Hepatic stellate cell (primary cell): ENCODE data around the gene TRIM41.
A peak's percentile ranks its signal among the peaks of the same experiment; 100 is the strongest.

Experiments used
- DNase-seq: peaks from one replicate; pipeline ENCODE4 v3.0.0; 2011; ENCODE audit warnings: low spot score

Gene TRIM41

DNA sequence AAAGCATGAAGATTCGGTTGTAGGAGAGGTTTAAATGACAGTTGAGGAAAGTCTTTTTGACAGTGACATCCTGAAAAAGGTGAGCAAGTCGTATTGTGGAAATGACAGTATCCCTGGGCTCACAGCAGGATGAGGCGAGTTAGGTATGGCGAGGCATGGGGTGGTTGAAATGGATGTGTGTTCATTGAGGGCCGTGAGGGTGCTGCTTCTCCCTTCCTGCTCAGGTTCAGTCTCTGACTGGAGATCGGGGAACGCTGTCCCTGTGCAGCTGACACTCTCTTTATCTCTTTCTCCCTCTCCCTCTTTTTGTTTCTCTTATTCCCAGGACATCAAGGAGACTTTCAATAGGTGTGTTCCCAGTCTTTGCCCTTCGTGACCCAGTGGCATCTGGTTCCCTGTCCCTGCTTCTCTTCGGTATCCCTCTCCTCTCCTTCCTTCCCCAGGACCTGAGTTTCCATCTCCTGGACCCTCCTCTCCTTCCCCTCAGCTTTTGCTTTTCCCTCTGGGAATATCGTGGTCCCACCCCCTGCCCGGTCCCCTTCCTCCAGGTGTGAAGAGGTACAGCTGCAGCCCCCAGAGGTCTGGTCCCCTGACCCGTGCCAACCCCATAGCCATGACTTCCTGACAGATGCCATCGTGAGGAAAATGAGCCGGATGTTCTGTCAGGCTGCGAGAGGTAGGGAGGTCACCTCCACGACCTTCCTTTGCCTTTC lies 10.2 kb downstream of the TRIM41 start:
- DNase-seq: no peak

DNA sequence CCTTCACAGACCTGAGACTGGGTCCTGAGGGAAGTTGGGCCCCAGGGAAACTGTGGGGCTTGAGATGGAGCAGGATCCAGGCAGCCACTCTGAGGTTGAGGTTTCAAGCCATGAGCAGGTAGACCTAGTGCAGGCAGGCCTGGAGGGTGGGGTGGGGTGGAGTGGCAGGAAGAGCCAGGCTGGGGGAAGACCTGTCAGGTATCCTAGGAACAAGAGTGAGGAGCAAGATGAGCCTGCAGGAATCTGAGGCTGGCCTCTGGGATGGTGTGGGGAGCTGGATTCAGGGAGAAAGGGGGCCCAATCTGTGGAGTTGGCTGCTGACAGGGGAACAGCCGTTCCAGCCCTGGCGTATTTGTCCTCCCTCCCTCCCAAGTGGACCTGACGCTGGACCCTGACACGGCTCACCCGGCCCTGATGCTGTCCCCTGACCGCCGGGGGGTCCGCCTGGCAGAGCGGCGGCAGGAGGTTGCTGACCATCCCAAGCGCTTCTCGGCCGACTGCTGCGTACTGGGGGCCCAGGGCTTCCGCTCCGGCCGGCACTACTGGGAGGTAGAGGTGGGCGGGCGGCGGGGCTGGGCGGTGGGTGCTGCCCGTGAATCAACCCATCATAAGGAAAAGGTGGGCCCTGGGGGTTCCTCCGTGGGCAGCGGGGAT lies 10.8 kb downstream of the TRIM41 start:
- no peak for DNase-seq

GRCh38 chr5:181234455-181235306 lies 11.6 kb downstream of the TRIM41 start:
- DNase-seq: no peak

DNA sequence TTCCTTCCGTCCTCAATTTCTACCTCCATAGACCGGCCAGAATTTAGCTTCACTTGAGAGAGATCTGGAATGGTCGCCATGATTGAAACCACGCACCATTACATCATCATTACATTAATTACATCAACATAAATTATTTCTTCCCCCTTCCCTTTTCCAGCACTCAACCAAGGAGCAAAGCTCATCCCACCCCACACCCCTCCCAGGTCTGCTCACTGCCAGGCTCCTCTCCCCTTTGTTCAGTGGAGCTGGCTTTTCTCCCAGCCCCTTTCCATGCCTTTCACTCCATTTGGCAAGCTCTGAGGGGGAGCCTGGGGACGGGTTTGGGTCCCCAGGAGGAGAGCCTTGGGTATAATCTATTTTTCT lies 12.2 kb downstream of the TRIM41 start:
- no peak for DNase-seq

DNA sequence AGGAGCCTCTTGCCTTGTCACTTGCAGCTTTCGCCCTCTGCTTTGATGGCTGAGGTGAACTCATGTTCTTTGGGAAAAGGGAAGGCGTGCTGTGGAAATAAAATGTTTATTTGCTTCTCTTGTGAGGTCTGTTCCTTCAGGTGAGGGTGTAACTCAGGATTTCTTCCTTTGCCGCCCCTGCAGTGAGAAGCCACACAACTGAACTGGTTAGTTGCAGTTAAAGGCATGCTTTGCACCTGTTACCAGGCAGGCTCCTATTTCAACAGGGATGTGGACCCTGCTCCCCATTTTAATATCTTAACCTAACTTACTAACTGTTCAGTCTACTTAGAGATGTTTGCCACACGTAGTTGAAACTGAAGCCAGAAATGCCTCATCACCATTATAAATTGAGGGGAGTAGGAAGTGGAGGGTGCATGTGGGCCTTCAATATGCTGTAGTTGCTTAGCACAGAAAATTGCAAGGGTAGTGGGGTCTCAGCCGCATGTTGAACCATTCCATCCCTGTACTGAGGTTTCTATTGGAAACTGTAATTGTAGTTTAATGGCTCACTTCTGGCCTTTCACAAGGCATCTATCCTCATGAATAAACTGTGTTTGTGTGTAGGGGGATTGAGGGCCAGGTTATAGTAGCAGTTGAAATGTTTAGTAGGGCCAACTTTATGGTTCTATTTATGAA lies 12.7 kb downstream of the TRIM41 start:
- no peak for DNase-seq

GRCh38 chr5:181236471-181236870 lies 13.4 kb downstream of the TRIM41 start:
- no peak for DNase-seq

DNA sequence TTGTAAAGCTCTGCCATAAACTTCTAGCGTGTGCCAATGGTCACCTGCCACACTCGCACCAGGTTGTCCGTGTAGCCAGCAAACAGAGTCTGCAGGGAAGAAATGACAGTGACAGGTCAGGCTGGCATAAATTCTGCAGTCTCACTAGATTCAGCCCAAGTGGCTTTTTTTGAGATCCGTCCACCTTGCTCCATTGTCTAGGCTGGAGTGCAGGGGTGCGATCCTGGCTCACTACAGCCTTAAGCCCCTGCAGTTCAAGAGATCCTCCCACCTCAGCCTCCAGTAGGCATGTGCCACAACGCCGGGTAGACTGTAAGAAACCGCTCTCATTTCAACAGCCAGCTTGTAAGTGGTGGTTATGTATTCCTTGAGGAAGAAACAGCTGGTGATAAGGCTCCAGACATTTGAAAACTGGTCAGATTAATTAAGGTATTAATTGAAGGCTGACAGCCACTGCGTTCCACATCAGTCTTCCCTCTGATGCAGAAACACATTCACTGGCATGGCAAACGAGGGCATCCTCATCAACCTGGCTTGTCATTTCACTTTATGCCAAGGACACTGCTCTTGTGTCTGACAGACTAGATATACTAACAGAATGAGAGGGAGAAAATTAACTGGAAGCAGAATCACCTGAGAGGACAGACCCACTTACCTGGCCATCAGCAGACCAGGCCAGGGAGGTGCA lies 14.0 kb downstream of the TRIM41 start:
- DNase-seq: no peak

- DNase-seq: no peak
These were observed 14.8 kb downstream of the TRIM41 start for GRCh38 chr5:181237729-181238385.

- no peak for DNase-seq
These were observed 16.1 kb downstream of the TRIM41 start for GRCh38 chr5:181239062-181239663.

DNA sequence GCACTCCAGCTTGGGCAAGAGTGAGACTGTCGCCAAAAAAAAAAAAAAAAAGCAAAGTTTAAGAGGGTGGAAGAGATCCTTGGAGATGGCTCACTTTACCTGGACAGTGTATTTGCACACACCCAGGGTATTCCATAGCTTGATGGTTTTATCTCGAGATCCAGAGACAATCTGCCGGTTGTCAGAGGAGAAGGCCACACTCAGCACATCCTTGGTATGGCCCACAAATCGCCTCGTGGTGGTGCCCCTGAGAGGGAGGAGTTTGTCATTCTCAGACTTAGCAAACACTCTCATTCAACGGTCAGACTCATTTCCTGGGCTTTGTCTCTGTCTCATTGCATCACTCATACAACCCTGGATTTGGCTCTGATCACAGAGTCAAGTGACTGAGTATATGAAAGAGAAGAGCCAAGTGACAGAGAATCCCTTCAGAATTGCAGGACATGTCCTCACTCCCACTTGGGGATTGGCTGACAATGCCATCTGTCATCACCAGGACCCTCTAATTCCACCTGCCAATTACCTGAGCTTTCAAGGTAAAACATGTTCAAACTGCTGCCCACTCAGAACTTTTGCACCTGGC lies 18.4 kb downstream of the TRIM41 start:
- peak; percentile 76 for DNase-seq

GRCh38 chr5:181242031-181242451 lies 19.0 kb downstream of the TRIM41 start:
- no peak for DNase-seq

GRCh38 chr5:181243018-181243563 lies 20.0 kb downstream of the TRIM41 start:
- peak; percentile 38 for DNase-seq

GRCh38 chr5:181243564-181244343 lies 20.7 kb downstream of the TRIM41 start, which contains the start of gene RACK1:
TSS of gene RACK1 (minus strand) at chr5:181243906. CDS start at chr5:181243800, 106 bp downstream.
- DNase-seq: peak; percentile 88

DNA sequence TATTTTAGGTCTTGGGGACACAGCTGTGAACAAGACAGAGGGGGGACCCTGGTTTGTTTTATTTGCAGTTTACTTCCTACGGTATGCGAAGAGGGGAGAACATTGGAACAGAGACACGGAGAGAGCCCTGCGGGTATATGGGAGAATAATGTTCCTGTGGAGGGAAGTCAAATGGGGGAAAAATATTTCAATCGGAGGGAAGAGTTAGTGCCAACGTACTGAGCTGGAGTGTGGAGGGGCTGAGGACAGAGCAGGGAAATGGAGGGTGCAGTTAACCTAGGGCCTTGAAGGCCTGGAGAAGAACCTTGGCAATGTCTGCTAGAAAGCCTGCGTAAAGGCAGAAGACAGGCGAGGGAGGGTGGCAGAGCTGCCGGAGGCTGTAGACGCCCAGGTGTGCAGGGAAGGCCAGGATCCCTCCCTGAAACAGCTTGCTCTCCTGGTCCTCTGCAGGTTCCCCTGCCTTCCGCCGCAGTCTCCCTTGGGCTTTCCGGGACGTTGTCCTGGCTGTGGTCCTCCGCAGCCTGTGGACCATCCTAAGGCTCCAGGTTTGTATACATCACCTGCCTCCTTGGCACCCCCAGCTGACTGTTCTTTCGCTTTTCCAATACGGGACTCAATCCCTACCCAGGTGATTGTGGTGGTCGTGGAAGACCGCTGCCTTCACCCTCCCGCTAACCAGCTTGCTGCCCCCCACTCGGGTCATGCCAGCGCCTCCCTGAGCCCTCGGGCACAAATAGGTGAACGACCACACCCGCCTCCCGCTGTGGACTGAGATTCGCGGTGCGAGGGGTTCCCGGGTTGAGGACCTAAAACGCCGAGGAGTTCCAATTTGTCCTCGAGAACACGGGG lies 22.6 kb downstream of the TRIM41 start:
- no peak for DNase-seq

DNA sequence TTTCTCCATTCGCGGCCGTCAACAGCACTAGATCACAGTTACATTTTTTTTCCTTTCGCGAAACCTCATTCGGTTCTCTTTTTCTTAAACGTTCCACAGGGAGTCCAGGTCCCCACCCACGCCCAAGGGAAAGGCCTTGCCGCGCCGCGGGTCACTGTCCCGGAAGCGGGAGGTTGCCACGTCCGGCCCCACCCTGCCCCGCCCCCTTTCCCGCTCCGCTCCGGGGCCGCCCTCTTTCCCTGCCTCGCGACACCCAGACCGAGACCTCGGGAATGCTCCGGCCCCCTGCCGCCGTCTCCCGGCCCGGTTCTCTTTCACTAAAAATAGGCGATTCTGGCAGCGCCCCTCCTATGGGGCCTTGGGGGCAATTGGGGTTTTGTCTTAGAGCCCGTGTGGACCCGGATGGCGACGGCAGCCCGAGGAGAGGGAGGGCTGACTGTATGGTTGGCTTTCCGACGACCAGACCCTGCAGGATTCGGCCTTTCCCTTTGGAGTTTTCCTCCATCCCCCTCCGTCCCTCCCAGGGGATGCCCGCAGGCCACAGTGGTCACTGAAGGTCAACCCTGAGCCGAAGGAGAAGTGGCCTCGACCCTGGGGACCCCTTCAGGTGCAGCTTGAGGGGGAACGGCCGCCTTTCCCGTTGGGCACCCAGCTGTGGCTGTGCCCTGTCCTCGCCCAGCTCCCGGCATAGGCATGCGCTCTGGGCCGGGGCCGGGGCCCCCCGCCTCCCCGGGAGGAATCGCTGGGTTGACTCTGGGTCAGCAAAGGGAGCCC lies 23.4 kb downstream of the TRIM41 start:
- DNase-seq: peak; percentile 95

DNA sequence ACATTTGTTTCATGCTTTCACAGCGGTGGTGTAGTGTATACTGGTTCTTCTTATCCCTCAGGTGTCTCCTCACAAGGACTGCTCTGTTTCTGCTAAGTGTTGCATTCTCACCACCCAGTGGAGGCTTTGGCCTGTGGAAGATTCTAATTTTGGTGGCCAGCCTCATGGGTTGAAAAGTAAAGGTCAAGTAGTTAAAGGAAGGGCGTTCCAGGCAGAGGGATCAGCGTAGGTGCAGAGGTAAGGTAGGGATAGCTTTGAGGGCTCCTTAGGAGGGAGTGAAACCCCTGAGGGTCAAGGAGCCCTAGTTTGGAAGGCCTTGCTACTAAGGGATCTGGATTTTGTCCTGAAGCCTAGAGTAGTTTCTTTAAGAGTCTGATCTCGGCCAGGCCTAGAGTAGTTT lies 25.2 kb downstream of the TRIM41 start:
- no peak for DNase-seq

DNA sequence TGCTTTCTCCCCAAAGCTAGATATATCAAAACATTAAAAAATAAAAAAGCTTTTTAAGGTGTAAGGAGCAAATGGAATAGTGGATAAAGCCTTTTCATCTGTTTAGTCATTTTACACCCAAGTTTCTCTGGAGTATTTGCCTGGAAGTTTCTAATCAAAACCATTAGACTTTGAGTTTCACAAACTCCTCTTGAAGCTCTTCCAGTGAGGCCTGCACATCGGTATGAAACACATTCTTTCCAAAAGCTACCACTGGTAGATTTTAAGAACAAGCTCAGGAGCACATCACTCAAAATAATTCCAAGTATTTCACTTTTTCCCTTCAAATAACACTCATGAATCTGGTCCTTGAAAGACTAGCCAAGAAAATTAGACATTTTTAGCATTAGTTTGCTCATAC lies 32.2 kb downstream of the TRIM41 start:
- no peak for DNase-seq
